Dermis blood vessel endothelial cell (primary cell): Measurements from ENCODE around the gene ADAMTS16. TPM values are rescaled to one million over a fixed set of nuclear protein-coding genes. Genes with fewer than 3 reads are reported as not detected.
A peak's percentile ranks its signal among the peaks of the same experiment; 100 is the strongest.

ENCODE experiments used
- DNase-seq: peaks from one replicate; pipeline ENCODE4 v3.0.0; 2010
- total RNA-seq: library from RNA; depleted of rRNA; stranded (reverse); fragments of >200 nt; gene quantifications from 2 replicates; pipeline ENCODE4 v1.2.3, GENCODE V29; 2014

The ADAMTS16 gene
- total RNA-seq, 1 donor from 2014 or later, result not detected

DNA sequence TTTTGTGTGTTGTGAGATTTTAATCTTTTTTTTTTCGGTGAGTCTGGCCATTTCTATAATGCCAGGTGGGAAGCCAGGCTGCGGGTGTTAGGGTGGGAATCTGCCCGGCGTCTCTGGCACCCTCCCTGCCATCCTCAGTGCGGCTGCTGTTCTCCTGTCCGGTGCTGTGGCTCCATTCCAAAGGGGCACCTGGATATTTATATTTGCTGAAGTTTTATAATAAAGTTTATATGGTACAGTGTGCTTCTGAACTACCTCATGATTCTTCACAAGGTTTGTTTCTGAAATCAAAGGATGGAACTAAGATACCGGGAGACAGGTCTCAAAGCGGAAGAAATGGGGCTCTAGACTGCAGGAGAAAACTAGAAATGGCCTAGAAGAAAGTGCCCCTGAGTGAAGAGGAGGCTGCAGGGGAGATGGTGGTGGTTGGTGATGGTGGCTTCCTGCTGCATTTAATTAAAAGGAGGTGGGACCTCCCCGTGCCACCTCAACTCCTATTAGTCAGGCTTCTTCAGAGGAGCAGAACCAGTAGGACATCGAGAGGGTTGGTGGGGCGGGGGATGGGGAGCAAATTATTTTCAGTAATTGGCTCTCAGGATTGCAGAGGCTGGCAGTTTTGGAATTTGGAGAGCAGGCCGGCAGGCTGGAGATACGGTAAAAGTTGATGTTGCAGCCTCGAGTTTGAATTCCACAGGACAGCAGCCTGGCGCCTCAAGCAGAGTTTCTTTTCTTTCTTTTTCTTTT, 180.1 kb downstream of the ADAMTS16 start:
- no peak for DNase-seq

GRCh38 chr5:5321137-5321536, 181.0 kb downstream of the ADAMTS16 start:
- no peak for DNase-seq

DNA sequence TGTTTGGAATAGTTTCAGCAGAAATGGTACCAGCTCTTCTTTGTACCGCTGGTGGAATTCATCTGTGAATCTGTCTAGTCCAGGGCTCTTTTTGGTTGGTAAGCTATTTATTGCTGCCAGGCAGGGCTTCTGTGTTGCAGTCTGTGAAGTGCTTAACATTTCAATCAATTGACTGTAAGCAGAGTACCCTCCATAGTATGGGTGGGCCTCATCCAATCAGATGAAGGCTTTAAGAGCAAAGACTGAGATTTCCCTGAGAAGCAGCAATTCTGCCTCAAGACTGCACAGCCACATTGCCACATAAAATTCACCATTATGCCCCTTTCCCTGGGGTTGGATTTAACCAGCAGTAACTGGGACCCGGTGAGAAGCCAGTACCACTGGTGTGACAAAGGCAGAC, 183.4 kb downstream of the ADAMTS16 start:
- DNase-seq, result no peak

GRCh38 chr5:5326115-5326758, 186.1 kb downstream of the ADAMTS16 start:
- no peak for DNase-seq

DNA sequence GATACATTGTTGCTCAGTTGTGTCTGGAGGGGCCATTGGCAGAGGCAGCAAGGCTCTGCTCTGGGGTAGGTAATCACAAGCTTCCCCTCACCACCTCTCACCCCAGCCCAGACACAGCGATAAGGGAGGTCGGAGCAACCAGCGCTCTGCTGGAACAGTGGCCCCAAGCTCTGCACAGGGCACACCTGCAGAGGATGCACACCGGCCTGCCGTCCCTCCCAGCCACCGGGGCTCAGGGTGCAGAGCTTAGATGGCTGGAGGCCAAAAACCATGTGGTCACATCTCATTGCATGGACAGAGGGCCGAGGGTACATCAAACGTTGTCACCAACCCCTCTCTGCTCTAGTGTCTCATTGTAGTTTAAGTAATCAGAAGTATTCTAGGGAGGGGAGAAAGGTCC, 187.0 kb downstream of the ADAMTS16 start:
- no peak for DNase-seq

- DNase-seq, result no peak
Measured at GRCh38 chr5:5330728-5331452, 190.8 kb downstream of the ADAMTS16 start.

- DNase-seq, result no peak
Measured at GRCh38 chr5:5331848-5332247, 191.7 kb downstream of the ADAMTS16 start.

GRCh38 chr5:5332287-5332686, 192.2 kb downstream of the ADAMTS16 start:
- no peak for DNase-seq

GRCh38 chr5:5335107-5335506, 195.0 kb downstream of the ADAMTS16 start:
- no peak for DNase-seq

DNA sequence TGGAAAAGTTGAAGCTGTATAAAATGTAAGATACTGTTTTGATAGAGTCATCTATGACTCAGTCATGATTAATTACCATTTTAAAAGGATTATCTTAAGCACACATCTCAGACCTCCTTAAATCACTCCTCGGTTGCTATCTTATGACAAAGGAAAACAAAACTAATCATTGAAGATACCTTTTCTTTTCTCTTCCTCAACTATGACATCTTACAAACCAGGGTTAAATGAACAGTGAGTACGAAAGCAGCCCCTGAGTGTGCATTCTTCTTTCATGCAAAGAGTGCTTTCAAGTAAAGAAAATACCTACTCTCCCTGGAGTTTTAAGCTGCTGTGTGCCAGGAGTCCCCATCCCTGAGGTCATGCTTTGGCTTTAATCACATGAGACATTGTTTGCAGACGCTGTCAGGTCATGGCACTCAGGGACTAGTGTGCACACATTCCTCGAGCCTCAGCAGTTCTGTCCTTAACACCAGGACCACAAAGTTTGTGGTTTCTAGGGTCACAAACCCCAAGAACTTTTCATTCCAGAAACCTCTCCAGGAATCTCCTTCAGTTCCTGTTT, 195.7 kb downstream of the ADAMTS16 start:
- DNase-seq, result no peak

DNA sequence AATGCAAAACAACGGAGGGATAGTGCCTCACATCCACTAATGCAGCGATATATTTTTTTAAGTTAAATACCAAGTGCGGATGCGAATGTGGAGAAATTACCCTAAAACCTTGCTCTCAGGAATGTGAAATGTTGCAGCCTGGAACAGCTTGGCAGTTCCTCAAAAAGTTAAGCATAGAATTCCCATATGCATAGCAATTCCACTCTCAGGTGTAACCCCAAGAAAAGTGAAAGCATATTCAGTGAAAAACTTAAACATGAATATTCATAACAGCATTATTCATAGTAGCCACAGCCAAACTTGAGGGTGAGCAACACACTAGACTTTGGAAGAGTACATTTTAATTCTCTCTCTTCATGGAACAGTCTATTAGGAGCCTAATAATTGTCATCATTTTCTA, 199.1 kb downstream of the ADAMTS16 start:
- DNase-seq, result no peak

- DNase-seq, result no peak
Measured at GRCh38 chr5:5340206-5340729, 200.1 kb downstream of the ADAMTS16 start.

GRCh38 chr5:5341531-5342292, 201.6 kb downstream of the ADAMTS16 start:
- DNase-seq, result no peak

- no peak for DNase-seq
Measured at GRCh38 chr5:5342784-5343183, 202.7 kb downstream of the ADAMTS16 start.

- DNase-seq, result no peak
Measured at GRCh38 chr5:5343568-5343967, 203.4 kb downstream of the ADAMTS16 start.

DNA sequence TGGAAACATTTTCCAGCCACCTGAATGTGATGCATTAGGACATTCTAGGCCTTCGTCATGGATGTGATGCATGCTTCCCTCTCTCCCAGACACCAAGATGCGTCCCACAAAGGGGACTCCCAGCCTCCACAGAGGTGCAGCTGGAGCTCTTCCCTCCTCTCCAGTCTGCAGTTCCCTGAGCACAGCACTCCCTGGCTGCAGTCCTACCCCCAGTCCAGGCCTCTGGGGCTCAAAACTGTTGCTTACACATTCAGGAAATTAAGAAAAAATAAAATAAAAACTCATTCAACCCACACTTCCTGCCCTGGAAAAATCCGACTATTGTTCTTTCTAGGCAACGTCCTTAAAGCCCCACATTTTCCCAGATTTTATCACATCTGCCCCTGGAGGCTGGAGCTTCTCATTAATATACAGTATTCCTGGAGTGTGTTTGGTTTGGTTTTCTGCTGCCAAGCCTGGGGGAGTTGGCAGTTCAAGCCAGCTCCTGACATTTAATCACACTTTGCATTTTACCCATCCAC, 204.0 kb downstream of the ADAMTS16 start:
- peak; percentile 1 for DNase-seq

GRCh38 chr5:5344606-5345005, 204.5 kb downstream of the ADAMTS16 start:
- no peak for DNase-seq

DNA sequence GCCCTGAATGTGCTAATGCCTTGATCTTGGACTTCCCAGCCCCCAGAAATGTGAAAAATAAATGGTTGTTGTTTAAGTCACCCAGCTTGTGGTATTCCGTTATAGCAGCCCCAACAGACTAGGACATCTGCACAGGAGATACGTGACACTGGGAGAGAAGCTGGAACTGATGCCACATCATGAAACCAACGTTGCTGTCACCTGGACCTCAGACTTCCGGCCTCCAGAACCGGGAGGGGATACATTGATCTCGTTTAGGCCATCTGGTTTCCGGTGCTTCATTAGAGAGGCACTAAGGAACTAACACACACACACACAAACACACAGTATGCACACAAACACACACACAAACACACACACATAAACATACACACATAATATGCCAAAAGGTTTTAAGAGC, 207.3 kb downstream of the ADAMTS16 start:
- no peak for DNase-seq

- DNase-seq, result no peak
Measured at GRCh38 chr5:5348135-5348534, 208.0 kb downstream of the ADAMTS16 start.

GRCh38 chr5:5348576-5348975, 208.4 kb downstream of the ADAMTS16 start:
- DNase-seq, result no peak

GRCh38 chr5:5350101-5350500, 210.0 kb downstream of the ADAMTS16 start:
- DNase-seq, result no peak
